ENCODE data around the gene JADE2.
A peak's percentile ranks its signal among the peaks of the same experiment; 100 is the strongest.

The JADE2 gene

GRCh38 chr5:134534058-134534725 is 8.7 kb downstream of the JADE2 start:
- Histone ChIP-seq H3K36me3 (ENCODE audit: insufficient read depth, insufficient read length, low read length) (peaks cover 53% of the 10 kb centered on the region), H3K4me1 (ENCODE audit: insufficient read depth, insufficient read length) (peaks cover 18% of the 10 kb centered on the region), H3K27me3 (ENCODE audit: insufficient read depth, insufficient read length) (no peaks in the 10 kb centered on the region), H3K9me3 (ENCODE audit: insufficient read depth, low read length) (no peaks in the 10 kb centered on the region), H3K9ac (ENCODE audit: insufficient read length, low read depth) (no peak overlapping the region), H3K4me3 (ENCODE audit: insufficient read length, low read depth) (no peak overlapping the region)
- no peak for TF ChIP-seq YY1 (IDR thresholded peaks at IDR 0.05; ENCODE audit: insufficient read depth, insufficient read length)
- no peak for DNase-seq (ENCODE audit: low read depth, low spot score)

DNA sequence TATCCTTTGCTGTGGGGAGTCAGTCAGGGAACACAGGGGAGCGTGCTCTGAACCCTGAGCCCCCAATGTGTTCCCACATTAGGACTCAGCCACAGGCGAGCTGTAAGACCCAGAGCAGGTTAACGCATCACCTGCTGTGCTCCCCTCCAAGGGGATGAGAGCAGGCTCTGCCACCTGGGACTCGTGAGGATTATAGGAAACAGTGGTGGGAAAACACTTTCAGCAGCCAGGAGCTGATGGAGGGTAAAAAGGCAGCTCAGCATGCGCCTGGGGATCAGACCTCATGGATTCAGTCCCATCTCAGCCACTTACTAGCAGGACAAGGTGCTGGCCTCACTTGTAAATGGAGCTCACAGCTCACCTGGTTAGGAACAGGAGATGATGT is 9.2 kb downstream of the JADE2 start:
- no peak overlapping the region for H3K9ac ChIP-seq (ENCODE audit: insufficient read length, low read depth)
- no peaks in the 10 kb centered on the region for H3K27me3 ChIP-seq (ENCODE audit: insufficient read depth, insufficient read length)

DNA sequence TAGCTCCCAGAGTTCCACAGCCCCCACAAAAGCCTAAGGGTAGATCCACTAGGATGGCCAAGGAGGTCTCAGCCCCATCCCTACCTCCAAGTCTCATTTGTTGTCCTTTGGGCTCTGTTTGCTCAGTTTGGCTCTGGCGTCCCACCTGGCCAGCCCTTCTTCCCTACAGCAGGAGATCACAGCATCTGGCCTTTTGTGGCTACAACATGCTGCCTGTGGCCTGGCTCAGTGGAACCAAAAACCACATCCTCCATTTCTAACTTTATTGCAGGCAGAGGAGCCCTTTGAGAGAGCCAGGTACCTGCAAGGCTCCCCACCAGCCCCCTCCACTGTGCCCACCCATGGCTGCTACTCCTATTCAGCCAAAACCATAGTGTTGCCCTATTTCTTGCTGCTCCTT is 11.4 kb downstream of the JADE2 start:
- Histone ChIP-seq H3K9me3 (ENCODE audit: insufficient read depth, low read length) (no peaks in the 10 kb centered on the region), H3K27me3 (ENCODE audit: insufficient read depth, insufficient read length) (no peaks in the 10 kb centered on the region), H3K4me3 (ENCODE audit: insufficient read length, low read depth) (no peak overlapping the region), H3K4me1 (ENCODE audit: insufficient read depth, insufficient read length) (peaks cover 21% of the 10 kb centered on the region), H3K36me3 (ENCODE audit: insufficient read depth, insufficient read length, low read length) (peaks cover 69% of the 10 kb centered on the region), H3K9ac (ENCODE audit: insufficient read length, low read depth) (no peak overlapping the region)
- no peak for DNase-seq (ENCODE audit: low read depth, low spot score)
- TF ChIP-seq YY1 (IDR thresholded peaks at IDR 0.05; ENCODE audit: insufficient read depth, insufficient read length) (no peak), SUZ12 (IDR thresholded peaks at IDR 0.05; ENCODE audit: extremely low read depth, insufficient read depth, insufficient read length) (no peak), ZNF274 (IDR thresholded peaks at IDR 0.05; ENCODE audit: low read depth, low read length) (no peak)

More for the DNA sequence above, 9.2 kb downstream of the JADE2 start:
- no peak for DNase-seq (ENCODE audit: low read depth, low spot score)
- Histone ChIP-seq H3K9me3 (ENCODE audit: insufficient read depth, low read length) (no peaks in the 10 kb centered on the region), H3K4me1 (ENCODE audit: insufficient read depth, insufficient read length) (peaks cover 18% of the 10 kb centered on the region), H3K4me3 (ENCODE audit: insufficient read length, low read depth) (no peak overlapping the region), H3K36me3 (ENCODE audit: insufficient read depth, insufficient read length, low read length) (peaks cover 52% of the 10 kb centered on the region)
- no peak for TF ChIP-seq YY1 (IDR thresholded peaks at IDR 0.05; ENCODE audit: insufficient read depth, insufficient read length)
- TF ChIP-seq ZNF274 (IDR thresholded peaks at IDR 0.05; ENCODE audit: low read depth, low read length) = no peak
- TF ChIP-seq SUZ12 (IDR thresholded peaks at IDR 0.05; ENCODE audit: extremely low read depth, insufficient read depth, insufficient read length) = no peak

- DNase-seq (ENCODE audit: low read depth, low spot score) = no peak
- Histone ChIP-seq H3K9ac (ENCODE audit: insufficient read length, low read depth) (no peak overlapping the region), H3K4me3 (ENCODE audit: insufficient read length, low read depth) (no peak overlapping the region), H3K36me3 (ENCODE audit: insufficient read depth, insufficient read length, low read length) (peaks cover 70% of the 10 kb centered on the region), H3K27me3 (ENCODE audit: insufficient read depth, insufficient read length) (no peaks in the 10 kb centered on the region), H3K4me1 (ENCODE audit: insufficient read depth, insufficient read length) (peaks cover 24% of the 10 kb centered on the region), H3K9me3 (ENCODE audit: insufficient read depth, low read length) (no peaks in the 10 kb centered on the region)
- TF ChIP-seq SUZ12 (IDR thresholded peaks at IDR 0.05; ENCODE audit: extremely low read depth, insufficient read depth, insufficient read length) (no peak), ZNF274 (IDR thresholded peaks at IDR 0.05; ENCODE audit: low read depth, low read length) (no peak), YY1 (IDR thresholded peaks at IDR 0.05; ENCODE audit: insufficient read depth, insufficient read length) (no peak)
Measured at GRCh38 chr5:134537297-134537696, 11.8 kb downstream of the JADE2 start.

DNA sequence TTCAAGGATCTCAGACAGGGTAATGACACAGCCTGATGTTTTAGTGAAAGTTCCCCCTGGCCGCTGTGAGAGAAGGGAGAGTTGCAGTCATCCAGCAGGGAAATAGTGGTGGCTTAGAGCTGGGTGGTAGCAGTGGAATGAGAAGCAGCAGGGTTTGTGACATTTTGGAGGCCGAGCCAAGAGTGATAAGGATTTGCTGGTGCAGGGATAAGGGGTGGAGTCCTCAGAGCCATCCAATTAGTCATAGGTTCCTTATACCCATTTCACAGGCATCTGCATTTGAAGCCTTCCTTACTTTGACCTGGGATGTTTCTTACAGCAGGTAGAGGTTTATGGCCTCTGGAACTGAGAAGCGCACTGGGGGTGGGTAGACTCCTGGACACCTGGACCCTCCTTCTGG is 12.8 kb downstream of the JADE2 start:
- Histone ChIP-seq H3K27me3 (ENCODE audit: insufficient read depth, insufficient read length) (no peaks in the 10 kb centered on the region), H3K4me1 (ENCODE audit: insufficient read depth, insufficient read length) (peaks cover 24% of the 10 kb centered on the region), H3K36me3 (ENCODE audit: insufficient read depth, insufficient read length, low read length) (peaks cover 68% of the 10 kb centered on the region), H3K9ac (ENCODE audit: insufficient read length, low read depth) (no peak overlapping the region), H3K9me3 (ENCODE audit: insufficient read depth, low read length) (no peaks in the 10 kb centered on the region), H3K4me3 (ENCODE audit: insufficient read length, low read depth) (no peak overlapping the region)
- no peak for DNase-seq (ENCODE audit: low read depth, low spot score)
- TF ChIP-seq YY1 (IDR thresholded peaks at IDR 0.05; ENCODE audit: insufficient read depth, insufficient read length) = no peak
- no peak for TF ChIP-seq SUZ12 (IDR thresholded peaks at IDR 0.05; ENCODE audit: extremely low read depth, insufficient read depth, insufficient read length)
- TF ChIP-seq ZNF274 (IDR thresholded peaks at IDR 0.05; ENCODE audit: low read depth, low read length) = no peak

DNA sequence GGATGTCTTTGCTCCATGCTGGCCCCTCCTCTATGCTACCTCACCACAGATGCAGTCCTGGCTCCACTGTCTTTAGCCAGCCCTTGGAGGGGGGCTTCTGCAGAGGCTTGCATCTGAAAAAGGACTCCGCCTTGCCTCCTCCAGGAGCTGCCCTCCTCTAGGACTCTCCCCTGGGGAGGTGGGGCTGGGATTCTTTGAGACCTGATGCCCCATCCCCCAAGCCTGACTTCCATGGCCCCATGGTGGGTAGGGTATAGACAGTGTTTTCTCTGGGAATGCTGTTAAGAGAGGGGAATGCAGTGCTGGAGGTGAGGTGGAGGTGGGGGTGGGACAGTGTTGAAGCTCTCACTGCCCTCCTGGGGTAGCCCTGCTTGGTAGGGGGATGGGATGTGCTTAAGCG is 14.3 kb downstream of the JADE2 start:
- Histone ChIP-seq H3K36me3 (ENCODE audit: insufficient read depth, insufficient read length, low read length) (peaks cover 73% of the 10 kb centered on the region), H3K4me1 (ENCODE audit: insufficient read depth, insufficient read length) (peaks cover 19% of the 10 kb centered on the region), H3K9me3 (ENCODE audit: insufficient read depth, low read length) (no peaks in the 10 kb centered on the region)

DNA sequence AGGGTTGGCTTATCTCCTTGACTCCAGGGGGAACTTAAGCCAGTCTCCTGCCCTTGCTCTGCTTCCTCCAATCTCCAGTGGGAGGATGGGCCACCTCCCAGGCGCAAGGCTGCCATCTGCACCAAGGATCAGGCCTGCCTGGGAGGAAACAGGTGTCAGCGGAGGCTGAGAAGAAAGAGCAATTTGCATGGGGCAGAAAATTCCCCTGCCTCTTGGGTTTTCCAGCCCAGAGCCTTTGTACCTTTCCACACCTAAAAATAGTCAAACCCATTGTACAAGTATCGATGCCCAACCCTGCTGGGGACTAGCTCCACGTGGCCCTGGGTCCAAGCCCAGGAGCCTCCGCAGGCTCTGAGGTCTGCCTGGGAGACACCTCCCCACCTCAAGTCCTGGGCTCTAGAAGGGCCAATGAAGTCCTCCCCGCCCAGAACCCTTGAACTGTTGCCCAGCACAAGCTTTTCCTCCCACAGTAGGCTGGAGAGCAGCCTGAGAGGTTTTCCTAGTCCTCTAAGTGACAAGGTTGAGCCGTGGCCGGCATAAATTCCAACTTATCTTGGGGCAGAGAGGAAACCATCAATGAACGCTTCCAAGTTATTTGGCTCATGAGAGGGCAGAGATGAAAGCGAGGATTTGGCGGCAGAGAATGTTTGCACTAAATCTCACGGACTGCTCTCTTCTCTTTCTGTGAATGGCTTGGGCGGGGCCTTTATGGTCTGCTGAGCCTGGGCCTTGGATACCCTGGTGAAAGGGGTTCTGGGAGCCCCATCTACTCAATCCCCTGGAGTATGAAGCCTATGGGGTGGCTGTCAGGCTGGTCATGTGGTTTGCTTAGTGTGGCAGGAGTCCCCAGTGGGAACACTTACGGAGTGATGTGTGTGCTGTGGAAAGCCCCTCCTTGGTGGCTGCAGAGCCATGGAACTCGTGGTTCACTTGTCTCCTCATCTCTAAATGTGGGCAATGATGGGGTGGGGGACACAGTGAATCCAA is 15.6 kb downstream of the JADE2 start:
- no peak for TF ChIP-seq ZNF274 (IDR thresholded peaks at IDR 0.05; ENCODE audit: low read depth, low read length)
- TF ChIP-seq SUZ12 (IDR thresholded peaks at IDR 0.05; ENCODE audit: extremely low read depth, insufficient read depth, insufficient read length) = no peak
- TF ChIP-seq YY1 (IDR thresholded peaks at IDR 0.05; ENCODE audit: insufficient read depth, insufficient read length) = no peak
- Histone ChIP-seq H3K9me3 (ENCODE audit: insufficient read depth, low read length) (no peaks in the 10 kb centered on the region), H3K4me1 (ENCODE audit: insufficient read depth, insufficient read length) (peaks cover 14% of the 10 kb centered on the region), H3K36me3 (ENCODE audit: insufficient read depth, insufficient read length, low read length) (peaks cover 64% of the 10 kb centered on the region), H3K27me3 (ENCODE audit: insufficient read depth, insufficient read length) (no peaks in the 10 kb centered on the region), H3K9ac (ENCODE audit: insufficient read length, low read depth) (peak overlapping the region; percentile 50), H3K4me3 (ENCODE audit: insufficient read length, low read depth) (no peak overlapping the region)
- no peak for DNase-seq (ENCODE audit: low read depth, low spot score)

More for the DNA sequence above, 14.3 kb downstream of the JADE2 start:
- DNase-seq (ENCODE audit: low read depth, low spot score) = peak; percentile 98
- Histone ChIP-seq H3K9ac (ENCODE audit: insufficient read length, low read depth) (no peak overlapping the region), H3K4me3 (ENCODE audit: insufficient read length, low read depth) (no peak overlapping the region), H3K27me3 (ENCODE audit: insufficient read depth, insufficient read length) (no peaks in the 10 kb centered on the region)
- no peak for TF ChIP-seq YY1 (IDR thresholded peaks at IDR 0.05; ENCODE audit: insufficient read depth, insufficient read length)
- no peak for TF ChIP-seq ZNF274 (IDR thresholded peaks at IDR 0.05; ENCODE audit: low read depth, low read length)
- no peak for TF ChIP-seq SUZ12 (IDR thresholded peaks at IDR 0.05; ENCODE audit: extremely low read depth, insufficient read depth, insufficient read length)
